Measurements from ENCODE around the gene ISLR2.
"Not testable (repeated sequence)": the region's sequence is repeated elsewhere in the genome, so short reads cannot be mapped to it uniquely, and the experiment has no call there.

Gene ISLR2, protein sequence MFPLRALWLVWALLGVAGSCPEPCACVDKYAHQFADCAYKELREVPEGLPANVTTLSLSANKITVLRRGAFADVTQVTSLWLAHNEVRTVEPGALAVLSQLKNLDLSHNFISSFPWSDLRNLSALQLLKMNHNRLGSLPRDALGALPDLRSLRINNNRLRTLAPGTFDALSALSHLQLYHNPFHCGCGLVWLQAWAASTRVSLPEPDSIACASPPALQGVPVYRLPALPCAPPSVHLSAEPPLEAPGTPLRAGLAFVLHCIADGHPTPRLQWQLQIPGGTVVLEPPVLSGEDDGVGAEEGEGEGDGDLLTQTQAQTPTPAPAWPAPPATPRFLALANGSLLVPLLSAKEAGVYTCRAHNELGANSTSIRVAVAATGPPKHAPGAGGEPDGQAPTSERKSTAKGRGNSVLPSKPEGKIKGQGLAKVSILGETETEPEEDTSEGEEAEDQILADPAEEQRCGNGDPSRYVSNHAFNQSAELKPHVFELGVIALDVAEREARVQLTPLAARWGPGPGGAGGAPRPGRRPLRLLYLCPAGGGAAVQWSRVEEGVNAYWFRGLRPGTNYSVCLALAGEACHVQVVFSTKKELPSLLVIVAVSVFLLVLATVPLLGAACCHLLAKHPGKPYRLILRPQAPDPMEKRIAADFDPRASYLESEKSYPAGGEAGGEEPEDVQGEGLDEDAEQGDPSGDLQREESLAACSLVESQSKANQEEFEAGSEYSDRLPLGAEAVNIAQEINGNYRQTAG

DNA sequence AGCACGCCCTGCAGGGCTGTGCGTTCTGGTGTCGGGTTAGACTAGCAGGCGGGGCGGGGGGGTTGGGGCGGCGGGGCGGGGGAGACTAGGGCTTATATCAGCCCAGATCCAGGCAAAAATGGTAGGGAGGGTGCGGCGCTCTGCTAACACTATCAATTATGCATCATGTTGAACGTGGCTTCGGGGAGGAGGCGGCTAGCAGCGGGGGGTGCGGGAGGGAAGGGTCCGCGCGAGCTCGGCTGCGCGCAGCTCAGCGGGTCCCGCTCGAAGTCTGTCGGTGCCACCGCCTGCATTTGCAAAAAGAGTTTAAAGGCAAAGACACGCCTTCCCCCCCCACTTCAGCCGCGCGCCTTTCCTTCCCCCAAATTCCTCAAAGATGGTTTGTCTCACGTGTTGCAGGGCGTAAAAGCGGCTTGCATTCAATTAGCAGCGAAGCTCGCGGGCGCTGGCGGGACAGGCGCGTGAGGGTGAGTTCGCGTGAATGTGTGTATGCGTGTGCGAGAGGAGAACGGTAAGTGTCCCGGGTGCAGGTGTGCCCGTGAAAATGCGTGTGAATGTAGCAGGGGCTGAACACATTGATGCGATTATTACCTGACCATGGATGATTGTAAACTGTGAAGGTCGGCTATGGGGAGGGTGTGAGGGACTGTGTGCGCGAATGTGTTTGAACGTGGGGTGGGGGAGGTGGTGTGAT, at the start of gene ISLR2:
Gene ISLR2, plus strand, starts transcription at position 432 of the 694 bp plus-strand sequence. CDS start 2,169 bp downstream, outside the sequence.
- 0 out of 2 replicates have a peak within 1 kb of the TSS, but pooled peaks have one; percentile 14 for H3K4me3 ChIP-seq
- TF ChIP-seq Cebpa-rat (IDR thresholded peaks at IDR 0.05) = no peak
- H3K27ac ChIP-seq = no peak within 1 kb of the TSS
- H4K20me1 ChIP-seq = peaks cover 43% of the 10 kb centered on the region
- H3K36me3 ChIP-seq = no peaks in the 10 kb centered on the region
- H3K4me1 ChIP-seq = peaks cover 34% of the 10 kb centered on the region
- H3K27me3 ChIP-seq = peaks cover 88% of the 10 kb centered on the region
- H3K4me2 ChIP-seq = peak within 1 kb of the TSS; percentile 28; the same call in 1 of the 2 replicates
- H3K9ac ChIP-seq = no peak within 1 kb of the TSS
- H3K9me3 ChIP-seq = peaks cover 34% of the 10 kb centered on the region

DNA sequence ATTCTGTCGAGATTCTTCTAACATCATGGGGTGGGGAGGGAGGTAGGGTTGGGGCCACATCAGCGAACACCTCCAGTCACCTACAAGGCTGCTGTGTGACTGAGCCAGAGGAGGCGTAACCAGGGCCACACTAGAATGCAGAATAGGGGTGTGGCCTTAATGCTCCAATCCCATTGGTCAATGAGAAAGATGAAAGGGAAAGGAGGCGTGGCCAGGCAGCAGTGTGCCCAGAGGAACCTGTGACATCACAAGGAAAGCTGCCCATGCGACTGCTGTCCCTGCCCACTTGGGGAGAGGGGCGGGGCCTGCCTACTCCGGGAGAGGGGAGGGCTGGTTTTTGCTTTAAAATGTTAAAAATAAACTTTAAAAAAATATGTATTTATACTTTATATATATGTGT, 47.9 kb upstream of the ISLR2 start, which contains the start of gene GOLGA6A:
Gene GOLGA6A, minus strand, starts transcription at position 101 of the 400 bp plus-strand sequence. Its CDS starts 41 bp downstream, at position 60.
- H3K4me3 ChIP-seq, H3K9me3 ChIP-seq, H3K36me3 ChIP-seq, H3K9ac ChIP-seq, H3K27ac ChIP-seq, H3K4me2 ChIP-seq, H3K27me3 ChIP-seq, H3K4me1 ChIP-seq, H4K20me1 ChIP-seq: not testable (repeated sequence)

- not testable (repeated sequence) for H3K9ac ChIP-seq, H4K20me1 ChIP-seq, H3K9me3 ChIP-seq, H3K4me3 ChIP-seq, H3K4me2 ChIP-seq, H3K27ac ChIP-seq, H3K36me3 ChIP-seq, H3K4me1 ChIP-seq, H3K27me3 ChIP-seq
These were observed 35.8 kb upstream of the ISLR2 start for GRCh38 chr15:74094567-74094966.

GRCh38 chr15:74095610-74096009, 34.8 kb upstream of the ISLR2 start:
- not testable (repeated sequence) for H3K4me3 ChIP-seq, H3K36me3 ChIP-seq, H4K20me1 ChIP-seq, H3K9me3 ChIP-seq, H3K9ac ChIP-seq, H3K4me2 ChIP-seq, H3K27ac ChIP-seq, H3K27me3 ChIP-seq, H3K4me1 ChIP-seq

- not testable (repeated sequence) for H3K9me3 ChIP-seq, H3K4me3 ChIP-seq, H3K9ac ChIP-seq, H3K27ac ChIP-seq, H4K20me1 ChIP-seq, H3K4me1 ChIP-seq, H3K27me3 ChIP-seq, H3K36me3 ChIP-seq, H3K4me2 ChIP-seq
These were observed 33.5 kb upstream of the ISLR2 start for GRCh38 chr15:74096753-74097474.

DNA sequence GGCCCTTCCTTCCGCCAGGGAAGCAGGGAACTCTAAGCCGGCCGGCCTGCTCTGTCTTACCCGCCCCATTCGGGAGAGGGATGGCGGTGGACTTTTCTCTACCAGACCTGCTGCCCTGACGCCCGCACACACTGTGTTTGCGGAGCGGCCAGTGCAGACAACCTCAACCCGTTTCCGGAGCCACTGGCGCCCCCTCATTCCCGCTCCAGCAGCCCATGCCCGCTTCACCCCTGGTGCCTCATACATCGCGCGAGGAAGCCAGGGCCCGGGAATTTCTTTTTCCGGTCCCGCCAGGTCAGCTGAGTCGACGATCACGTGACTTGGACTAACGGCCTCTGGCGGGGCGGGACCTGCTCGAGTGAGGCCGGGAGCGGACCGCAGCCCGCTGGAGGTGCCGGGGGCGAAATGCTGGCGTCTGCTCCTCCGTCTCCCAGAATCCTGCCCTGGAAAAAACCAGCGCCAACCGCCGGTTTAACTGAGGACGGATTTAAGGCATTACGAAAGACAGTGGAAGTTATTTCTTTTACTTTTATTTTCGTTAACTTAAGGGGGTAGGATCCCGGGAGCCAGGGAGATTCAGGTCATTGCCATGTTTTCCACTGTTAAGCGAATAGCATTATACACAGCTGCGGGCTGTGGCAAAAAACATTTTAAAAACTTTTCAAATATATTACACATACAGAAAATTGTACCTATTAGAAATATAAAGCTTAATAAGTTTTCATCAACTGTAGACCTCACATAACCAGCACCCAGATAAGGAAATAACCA, 30.2 kb upstream of the ISLR2 start:
- H3K4me1 ChIP-seq, H3K27ac ChIP-seq, H3K36me3 ChIP-seq, H3K9me3 ChIP-seq, H3K27me3 ChIP-seq, H3K9ac ChIP-seq, H4K20me1 ChIP-seq: not testable (repeated sequence)
- H3K4me2 ChIP-seq = peak overlapping the region; percentile 47; the same call in 1 of the 2 replicates
- H3K4me3 ChIP-seq = peak overlapping the region; percentile 60

DNA sequence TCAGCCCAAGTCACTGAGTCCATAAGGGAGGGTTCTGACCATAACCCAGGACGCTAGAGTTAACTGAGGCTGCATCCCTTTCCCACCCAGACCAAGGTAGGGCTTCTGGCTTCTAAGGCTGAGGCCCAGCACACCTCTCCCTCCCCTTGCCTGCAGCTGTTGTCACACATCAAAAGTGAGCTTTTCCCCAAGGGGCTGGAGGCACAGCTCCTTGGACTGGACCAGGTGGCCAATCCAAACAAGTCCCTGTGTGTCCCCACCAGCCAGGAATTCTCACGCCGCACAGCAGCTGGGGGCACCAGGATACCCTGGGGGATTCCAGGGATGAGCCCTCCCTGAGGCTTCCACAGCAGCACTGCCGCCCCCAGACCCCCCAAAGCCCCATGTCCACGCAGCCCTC, 22.3 kb upstream of the ISLR2 start:
- TF ChIP-seq Cebpa-rat (IDR thresholded peaks at IDR 0.05) = no peak
- H3K4me2 ChIP-seq = no peak overlapping the region
- H3K27me3 ChIP-seq = no peaks in the 10 kb centered on the region
- H3K9ac ChIP-seq = no peak overlapping the region
- no peaks in the 10 kb centered on the region for H3K36me3 ChIP-seq
- H3K9me3 ChIP-seq = no peaks in the 10 kb centered on the region
- H3K27ac ChIP-seq = no peak overlapping the region
- H3K4me1 ChIP-seq = peaks cover 10% of the 10 kb centered on the region; the same call in 1 of the 2 replicates
- no peaks in the 10 kb centered on the region for H4K20me1 ChIP-seq
- H3K4me3 ChIP-seq = no peak overlapping the region

- H3K27me3 ChIP-seq, H3K9me3 ChIP-seq, H3K4me1 ChIP-seq, H3K4me2 ChIP-seq, H4K20me1 ChIP-seq, H3K36me3 ChIP-seq, H3K4me3 ChIP-seq, H3K27ac ChIP-seq, H3K9ac ChIP-seq: not testable (repeated sequence)
These were observed 21.8 kb upstream of the ISLR2 start for GRCh38 chr15:74108611-74109010.

GRCh38 chr15:74109713-74110112, 20.7 kb upstream of the ISLR2 start:
- Histone ChIP-seq H3K9ac (no peak overlapping the region), H3K9me3 (no peaks in the 10 kb centered on the region), H4K20me1 (no peaks in the 10 kb centered on the region), H3K4me1 (peaks cover 10% of the 10 kb centered on the region; the same call in 1 of the 2 replicates), H3K4me3 (no peak overlapping the region), H3K27me3 (no peaks in the 10 kb centered on the region), H3K27ac (no peak overlapping the region), H3K36me3 (no peaks in the 10 kb centered on the region), H3K4me2 (no peak overlapping the region)
- TF ChIP-seq Cebpa-rat (IDR thresholded peaks at IDR 0.05) = no peak

All from BLaER1 (cell line).